NCI-H2196 treated with DMSO at 0.1 percent for 48 hours (cell line): Measurements from ENCODE around the gene KIF16B.

Experiments
- DNase-seq: peaks from one replicate; lab custom pipeline; 2025; ENCODE audit not compliant: unreplicated experiment; lab: John Stamatoyannopoulos, UW

KIF16B gene

GRCh38 chr20:16407251-16408067, 165.8 kb downstream of the KIF16B start:
- DNase-seq, result no peak

GRCh38 chr20:16405254-16405653, 168.0 kb downstream of the KIF16B start:
- DNase-seq, result no peak

- no peak for DNase-seq
These were observed 168.6 kb downstream of the KIF16B start for GRCh38 chr20:16404640-16405039.

GRCh38 chr20:16404171-16404570, 169.1 kb downstream of the KIF16B start:
- DNase-seq, result no peak

- DNase-seq, result no peak
These were observed 173.0 kb downstream of the KIF16B start for GRCh38 chr20:16400234-16400633.

- no peak for DNase-seq
These were observed 173.4 kb downstream of the KIF16B start for GRCh38 chr20:16399801-16400200.

GRCh38 chr20:16397086-16397485, 176.2 kb downstream of the KIF16B start:
- no peak for DNase-seq

GRCh38 chr20:16395366-16395765, 177.9 kb downstream of the KIF16B start:
- no peak for DNase-seq

- DNase-seq, result no peak
These were observed 178.5 kb downstream of the KIF16B start for GRCh38 chr20:16394784-16395183.

GRCh38 chr20:16393836-16394235, 179.4 kb downstream of the KIF16B start:
- no peak for DNase-seq

GRCh38 chr20:16393297-16393696, 180.0 kb downstream of the KIF16B start:
- DNase-seq, result no peak

- DNase-seq, result no peak
These were observed 180.9 kb downstream of the KIF16B start for GRCh38 chr20:16392346-16392745.

GRCh38 chr20:16390991-16391390, 182.3 kb downstream of the KIF16B start:
- no peak for DNase-seq

- no peak for DNase-seq
These were observed 184.5 kb downstream of the KIF16B start for GRCh38 chr20:16388731-16389130.

- no peak for DNase-seq
These were observed 185.6 kb downstream of the KIF16B start for GRCh38 chr20:16387666-16388065.

GRCh38 chr20:16385891-16386290, 187.4 kb downstream of the KIF16B start:
- no peak for DNase-seq

GRCh38 chr20:16385462-16385861, 187.8 kb downstream of the KIF16B start:
- DNase-seq, result no peak

GRCh38 chr20:16381444-16381843, 191.8 kb downstream of the KIF16B start:
- no peak for DNase-seq

GRCh38 chr20:16378712-16379370, 194.4 kb downstream of the KIF16B start:
- no peak for DNase-seq

- no peak for DNase-seq
These were observed 195.1 kb downstream of the KIF16B start for GRCh38 chr20:16378122-16378521.

- DNase-seq, result no peak
These were observed 203.8 kb downstream of the KIF16B start for GRCh38 chr20:16369441-16369840.

- no peak for DNase-seq
These were observed 204.5 kb downstream of the KIF16B start for GRCh38 chr20:16368645-16369292.
